ENCODE data around the gene LAMB4. TPM values are rescaled to one million over a fixed set of nuclear protein-coding genes. Genes with fewer than 3 reads are reported as not detected.

The LAMB4 gene
- total RNA-seq, 1 experiment from 2014 or later: not detected

GRCh38 chr7:108002726-108003598 lies 127.2 kb downstream of the LAMB4 start, which contains the start of gene LAMB1:
LAMB1 (minus strand) TSS chr7:108003161; CDS start chr7:108002885, 276 bp downstream.
- DNase-seq: peak; percentile 69
- no peaks in the 10 kb centered on the region for H3K27me3 ChIP-seq
- H3K36me3 ChIP-seq: no peaks in the 10 kb centered on the region
- peak within 1 kb of the TSS; percentile 68 for H3K4me3 ChIP-seq
- H3K9me3 ChIP-seq: no peaks in the 10 kb centered on the region

GRCh38 chr7:108001764-108002725 lies 128.1 kb downstream of the LAMB4 start:
- peak; percentile 16 for DNase-seq
- Histone ChIP-seq H3K27me3 (no peaks in the 10 kb centered on the region), H3K4me3 (peak overlapping the region; percentile 68), H3K36me3 (0 out of 2 replicates have a peak, but pooled peaks cover 2% of the 10 kb centered on the region), H3K9me3 (no peaks in the 10 kb centered on the region)

GRCh38 chr7:108000875-108001763 lies 129.0 kb downstream of the LAMB4 start:
- H3K27me3 ChIP-seq: no peaks in the 10 kb centered on the region
- DNase-seq: no peak
- 0 out of 2 replicates have a peak, but pooled peaks cover 2% of the 10 kb centered on the region for H3K36me3 ChIP-seq
- H3K9me3 ChIP-seq: no peaks in the 10 kb centered on the region
- H3K4me3 ChIP-seq: peak overlapping the region; percentile 68

GRCh38 chr7:107999779-108000560 lies 130.2 kb downstream of the LAMB4 start:
- H3K9me3 ChIP-seq: no peaks in the 10 kb centered on the region
- 0 out of 2 replicates have a peak, but pooled peaks cover 2% of the 10 kb centered on the region for H3K36me3 ChIP-seq
- DNase-seq: no peak
- H3K4me3 ChIP-seq: no peak overlapping the region
- H3K27me3 ChIP-seq: no peaks in the 10 kb centered on the region

- DNase-seq: no peak
- no peak overlapping the region for H3K4me3 ChIP-seq
- H3K27me3 ChIP-seq: no peaks in the 10 kb centered on the region
- no peaks in the 10 kb centered on the region for H3K9me3 ChIP-seq
- peaks cover 3% of the 10 kb centered on the region; the same call in 1 of the 2 replicates for H3K36me3 ChIP-seq
Observed at GRCh38 chr7:107998660-107999480, 131.3 kb downstream of the LAMB4 start.

- DNase-seq: no peak
- Histone ChIP-seq H3K36me3 (peaks cover 4% of the 10 kb centered on the region; the same call in 1 of the 2 replicates), H3K9me3 (no peaks in the 10 kb centered on the region), H3K27me3 (no peaks in the 10 kb centered on the region), H3K4me3 (no peak overlapping the region)
Observed at GRCh38 chr7:107998150-107998549, 132.0 kb downstream of the LAMB4 start.

- H3K9me3 ChIP-seq: no peaks in the 10 kb centered on the region
- no peaks in the 10 kb centered on the region for H3K27me3 ChIP-seq
- no peak for DNase-seq
- H3K4me3 ChIP-seq: no peak overlapping the region
- H3K36me3 ChIP-seq: peaks cover 4% of the 10 kb centered on the region; the same call in 1 of the 2 replicates
Observed at GRCh38 chr7:107996072-107996882, 133.9 kb downstream of the LAMB4 start.

- DNase-seq: peak; percentile 79
- Histone ChIP-seq H3K27me3 (no peaks in the 10 kb centered on the region), H3K9me3 (no peaks in the 10 kb centered on the region), H3K36me3 (peaks cover 4% of the 10 kb centered on the region; the same call in 1 of the 2 replicates), H3K4me3 (no peak overlapping the region)
Observed at GRCh38 chr7:107995184-107996071, 134.7 kb downstream of the LAMB4 start.

- Histone ChIP-seq H3K36me3 (peaks cover 4% of the 10 kb centered on the region; the same call in 1 of the 2 replicates), H3K4me3 (no peak overlapping the region), H3K9me3 (no peaks in the 10 kb centered on the region), H3K27me3 (no peaks in the 10 kb centered on the region)
- DNase-seq: no peak
Observed at GRCh38 chr7:107994421-107995030, 135.6 kb downstream of the LAMB4 start.

GRCh38 chr7:107993891-107994291 lies 136.3 kb downstream of the LAMB4 start:
- no peak for DNase-seq
- peaks cover 4% of the 10 kb centered on the region; the same call in 1 of the 2 replicates for H3K36me3 ChIP-seq

GRCh38 chr7:107989618-107990373 lies 140.4 kb downstream of the LAMB4 start:
- peak; percentile 45 for DNase-seq
- Histone ChIP-seq H3K4me3 (no peak overlapping the region), H3K36me3 (peaks cover 5% of the 10 kb centered on the region; the same call in 1 of the 2 replicates), H3K9me3 (no peaks in the 10 kb centered on the region), H3K27me3 (no peaks in the 10 kb centered on the region)

More at GRCh38 chr7:107993891-107994291, 136.3 kb downstream of the LAMB4 start:
- no peaks in the 10 kb centered on the region for H3K27me3 ChIP-seq
- H3K9me3 ChIP-seq: no peaks in the 10 kb centered on the region
- H3K4me3 ChIP-seq: no peak overlapping the region

GRCh38 chr7:107982918-107983389 lies 147.2 kb downstream of the LAMB4 start:
- no peaks in the 10 kb centered on the region for H3K27me3 ChIP-seq
- H3K36me3 ChIP-seq: peaks cover 2% of the 10 kb centered on the region
- DNase-seq: peak; percentile 16
- H3K9me3 ChIP-seq: no peaks in the 10 kb centered on the region
- H3K4me3 ChIP-seq: no peak overlapping the region

Measured in MG63 (cell line).